Tibial nerve (tissue), 3 donors: Measurements from ENCODE around the gene RPTOR.

Experiments
- CTCF ChIP-seq, 5 experiments: fragments of 200-600 bp in 3 of 5; fragments of 450-650 bp in 2 of 5; sonication (generic) in 3 of 5; IDR thresholded peaks; one replicate each; pipeline ENCODE4 v1.5.1; 2016 to 2019; ENCODE audit warnings: antibody characterized with exemption in 5 of 5, mild to moderate bottlenecking in 3 of 5, moderate library complexity in 2 of 5
- POLR2A ChIP-seq, 2 donors: fragments of 450-650 bp; IDR thresholded peaks; one replicate each; pipeline ENCODE4 v1.6.1; 2017; ENCODE audit warnings: antibody characterized with exemption in 2 of 2, mild to moderate bottlenecking in 2 of 2, moderate library complexity in 2 of 2

- no peak for TF ChIP-seq CTCF (IDR thresholded peaks at IDR 0.05)
- no peak for TF ChIP-seq POLR2A (IDR thresholded peaks at IDR 0.05)
Observed at GRCh38 chr17:80645706-80646325, 101.2 kb downstream of the RPTOR start.
